ENCODE results near the gene RRAGC. TPM values are rescaled to one million over a fixed set of nuclear protein-coding genes. Genes with fewer than 3 reads are reported as not detected.

RRAGC gene
- total RNA-seq, 6 donors from 2014 or later = 9.0 to 30.8 (median 24.9) TPM

DNA sequence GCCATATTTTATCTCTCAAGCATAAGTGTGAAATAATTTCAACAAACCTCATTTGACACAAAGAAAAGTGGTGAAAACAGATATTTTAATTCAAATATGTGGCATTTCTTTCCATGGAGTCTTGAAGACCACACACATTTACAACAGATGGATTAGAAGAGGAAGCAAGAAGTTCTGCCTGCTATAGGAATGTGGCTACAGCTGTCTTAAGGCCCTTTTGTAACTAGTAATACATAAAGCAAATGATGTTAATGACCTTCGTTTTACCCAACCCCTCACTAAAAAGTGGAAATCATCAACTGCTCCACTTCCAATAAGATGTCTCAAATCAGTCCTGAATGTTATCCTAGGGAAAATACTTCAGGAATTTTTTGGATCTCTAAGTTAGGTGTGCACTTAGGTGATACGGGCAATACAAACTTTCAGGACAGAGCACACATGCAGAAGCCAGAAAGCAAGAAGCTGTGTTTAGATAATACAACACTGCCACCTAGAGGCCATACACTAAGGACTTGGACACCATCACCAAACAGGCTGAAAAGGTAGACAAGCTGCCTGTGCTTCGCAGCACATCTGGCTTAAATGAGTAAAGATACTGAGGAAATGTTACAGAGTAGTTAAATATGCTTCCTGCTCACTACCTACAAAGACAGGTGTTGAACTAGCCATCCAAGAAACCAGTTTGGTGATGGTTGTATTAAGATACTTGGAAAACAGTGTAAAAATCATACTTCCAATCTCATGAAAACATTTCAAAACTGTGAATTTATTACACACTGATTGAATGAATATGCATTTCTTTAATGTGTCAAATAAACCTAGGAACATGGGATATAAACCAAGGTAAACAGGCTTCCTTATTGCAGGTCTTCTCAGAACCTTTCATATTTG is 24.4 kb downstream of the RRAGC start:
- Histone ChIP-seq H3K4me3 (no peak overlapping the region), H3K4me1 (peaks cover 0 to 13% (median 5%) of the 10 kb centered on the region in 4 donors), H3K9me3 (no peaks in the 10 kb centered on the region), H3K27me3 (no peaks in the 10 kb centered on the region), H3K27ac (no peak overlapping the region), H3K36me3 (peaks cover 14 to 27% (median 20%) of the 10 kb centered on the region in 4 donors)
- ATAC-seq (ENCODE audit: low FRiP score in 2 of 2) = peak; percentile 91
- TF ChIP-seq POLR2A (IDR thresholded peaks at IDR 0.05) = no peak
- no peak for TF ChIP-seq POLR2AphosphoS5 (IDR thresholded peaks at IDR 0.05)
- TF ChIP-seq, protein P1, sequence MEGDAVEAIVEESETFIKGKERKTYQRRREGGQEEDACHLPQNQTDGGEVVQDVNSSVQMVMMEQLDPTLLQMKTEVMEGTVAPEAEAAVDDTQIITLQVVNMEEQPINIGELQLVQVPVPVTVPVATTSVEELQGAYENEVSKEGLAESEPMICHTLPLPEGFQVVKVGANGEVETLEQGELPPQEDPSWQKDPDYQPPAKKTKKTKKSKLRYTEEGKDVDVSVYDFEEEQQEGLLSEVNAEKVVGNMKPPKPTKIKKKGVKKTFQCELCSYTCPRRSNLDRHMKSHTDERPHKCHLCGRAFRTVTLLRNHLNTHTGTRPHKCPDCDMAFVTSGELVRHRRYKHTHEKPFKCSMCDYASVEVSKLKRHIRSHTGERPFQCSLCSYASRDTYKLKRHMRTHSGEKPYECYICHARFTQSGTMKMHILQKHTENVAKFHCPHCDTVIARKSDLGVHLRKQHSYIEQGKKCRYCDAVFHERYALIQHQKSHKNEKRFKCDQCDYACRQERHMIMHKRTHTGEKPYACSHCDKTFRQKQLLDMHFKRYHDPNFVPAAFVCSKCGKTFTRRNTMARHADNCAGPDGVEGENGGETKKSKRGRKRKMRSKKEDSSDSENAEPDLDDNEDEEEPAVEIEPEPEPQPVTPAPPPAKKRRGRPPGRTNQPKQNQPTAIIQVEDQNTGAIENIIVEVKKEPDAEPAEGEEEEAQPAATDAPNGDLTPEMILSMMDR (IDR thresholded peaks at IDR 0.05) = peak; percentile 72 to 87 (median 79)
- WGBS, 2 donors = 26 to 27% methylated on average over 3 of the region's 3 CpGs
- peak in 1 of 2 donors; percentile 29 for DNase-seq

DNA sequence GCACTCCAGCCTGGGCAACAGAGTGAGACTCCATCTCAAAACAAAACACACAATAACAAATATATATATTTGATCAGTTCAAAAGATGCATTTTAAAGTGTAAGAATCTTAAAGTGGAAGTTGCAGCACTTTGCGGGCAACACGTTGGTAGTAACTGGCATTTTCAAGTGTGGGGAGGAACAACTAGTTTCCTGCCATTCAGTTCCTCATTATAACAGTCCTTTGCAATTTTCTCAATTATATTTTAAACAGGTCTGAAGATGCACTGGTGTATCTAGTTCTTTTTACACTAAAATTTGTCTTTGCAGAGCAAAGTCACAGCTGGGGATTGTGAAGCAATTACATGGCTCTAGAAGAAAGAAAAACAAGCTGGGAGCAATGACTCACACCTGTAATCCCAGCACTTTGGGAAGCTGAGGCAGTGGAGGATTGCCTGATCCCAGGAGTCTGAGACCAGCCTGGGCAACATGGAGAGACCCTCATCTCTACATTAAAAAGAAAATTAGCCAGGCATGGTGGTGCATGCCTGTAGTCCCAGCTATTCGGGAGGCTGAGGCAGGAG is 25.3 kb downstream of the RRAGC start:
- no peak overlapping the region for H3K4me3 ChIP-seq
- TF ChIP-seq EP300 (IDR thresholded peaks at IDR 0.05) = no peak
- TF ChIP-seq, protein P1 (IDR thresholded peaks at IDR 0.05) = no peak
- no peak for TF ChIP-seq POLR2A (IDR thresholded peaks at IDR 0.05)
- TF ChIP-seq POLR2AphosphoS5 (IDR thresholded peaks at IDR 0.05) = no peak
- H3K27ac ChIP-seq = no peak overlapping the region
- H3K4me1 ChIP-seq = peaks cover 0 to 6% (median 3%) of the 10 kb centered on the region in 4 donors
- H3K9me3 ChIP-seq = no peaks in the 10 kb centered on the region
- H3K27me3 ChIP-seq = no peaks in the 10 kb centered on the region
- ATAC-seq (ENCODE audit: low FRiP score in 2 of 2) (no peak), DNase-seq (no peak)
- H3K36me3 ChIP-seq = peaks cover 12 to 22% (median 16%) of the 10 kb centered on the region in 4 donors
- 59 to 80% methylated on average over 3 of the region's 3 CpGs for WGBS, 2 donors

DNA sequence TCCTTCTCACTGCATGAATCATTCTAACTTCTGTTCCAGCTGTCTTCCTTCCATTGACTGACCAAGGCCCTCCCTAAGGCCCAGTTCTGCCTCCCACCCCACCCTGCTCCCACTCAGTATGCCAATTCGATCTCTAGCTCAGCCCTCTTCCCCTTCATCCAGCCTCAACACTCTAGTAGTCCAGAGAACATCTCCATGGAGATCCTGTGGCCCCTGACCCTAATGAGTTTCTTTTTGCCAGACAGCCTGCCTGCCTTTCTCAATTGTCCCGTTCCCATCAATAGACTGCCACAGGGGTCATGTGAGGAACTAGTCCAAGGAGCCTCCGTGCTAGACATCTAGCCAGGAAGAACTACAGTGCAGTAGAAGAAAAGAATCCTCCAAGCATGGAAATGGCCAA is 26.4 kb downstream of the RRAGC start:
- Histone ChIP-seq H3K9me3 (no peaks in the 10 kb centered on the region), H3K27ac (no peak overlapping the region), H3K4me1 (peaks cover 0 to 6% (median 3%) of the 10 kb centered on the region in 4 donors), H3K4me3 (no peak overlapping the region), H3K27me3 (no peaks in the 10 kb centered on the region), H3K36me3 (peaks cover 4 to 11% (median 5%) of the 10 kb centered on the region in 4 donors)
- no peak for TF ChIP-seq POLR2A (IDR thresholded peaks at IDR 0.05)
- TF ChIP-seq, protein P1 (IDR thresholded peaks at IDR 0.05) = no peak
- TF ChIP-seq POLR2AphosphoS5 (IDR thresholded peaks at IDR 0.05) = no peak
- no peak for TF ChIP-seq EP300 (IDR thresholded peaks at IDR 0.05)
- DNase-seq = no peak
- ATAC-seq (ENCODE audit: low FRiP score in 2 of 2) = no peak
- WGBS, 2 donors = 51 to 57% methylated on average over 3 of the region's 3 CpGs

DNA sequence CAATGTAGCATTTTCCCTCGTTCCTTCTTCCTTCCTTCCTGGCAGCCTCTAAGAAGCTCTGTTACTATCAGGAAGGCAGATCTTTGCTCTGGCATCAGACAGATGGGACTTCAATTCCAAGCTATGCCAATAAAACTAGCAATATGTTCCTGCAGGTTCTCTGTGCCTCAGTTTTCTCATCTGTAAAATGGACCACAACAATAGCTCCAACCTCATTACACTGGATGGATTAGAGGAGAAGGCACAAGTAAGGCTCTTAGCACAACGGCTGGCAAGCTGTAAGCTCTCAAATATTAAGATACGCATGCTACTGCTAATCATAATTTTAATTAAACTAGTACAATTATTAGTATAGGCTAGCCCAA is 27.2 kb downstream of the RRAGC start:
- ATAC-seq (ENCODE audit: low FRiP score in 2 of 2) (no peak), DNase-seq (no peak)
- Histone ChIP-seq H3K36me3 (peaks cover 0 to 3% (median 0%) of the 10 kb centered on the region in 4 donors), H3K27me3 (no peaks in the 10 kb centered on the region), H3K4me3 (no peak overlapping the region), H3K27ac (no peak overlapping the region), H3K4me1 (peaks cover 0 to 6% (median 3%) of the 10 kb centered on the region in 4 donors), H3K9me3 (no peaks in the 10 kb centered on the region)
- TF ChIP-seq, protein P1 (IDR thresholded peaks at IDR 0.05) = no peak
- TF ChIP-seq POLR2A (IDR thresholded peaks at IDR 0.05) (no peak), EP300 (IDR thresholded peaks at IDR 0.05) (no peak)
- 79 to 86% methylated on average over 3 of the region's 3 CpGs for WGBS, 2 donors
